NCI-H2029 treated with DMSO at 0.1 percent for 48 hours (cell line): ENCODE measurements around the gene EME1.
A peak's percentile ranks its signal among the peaks of the same experiment; 100 is the strongest.
"Not testable (repeated sequence)": the region's sequence is repeated elsewhere in the genome, so short reads cannot be mapped to it uniquely, and the experiment has no call there.

ENCODE experiments used
- DNase-seq: peaks from one replicate; lab custom pipeline; 2025; lab: John Stamatoyannopoulos, UW

EME1 gene, protein sequence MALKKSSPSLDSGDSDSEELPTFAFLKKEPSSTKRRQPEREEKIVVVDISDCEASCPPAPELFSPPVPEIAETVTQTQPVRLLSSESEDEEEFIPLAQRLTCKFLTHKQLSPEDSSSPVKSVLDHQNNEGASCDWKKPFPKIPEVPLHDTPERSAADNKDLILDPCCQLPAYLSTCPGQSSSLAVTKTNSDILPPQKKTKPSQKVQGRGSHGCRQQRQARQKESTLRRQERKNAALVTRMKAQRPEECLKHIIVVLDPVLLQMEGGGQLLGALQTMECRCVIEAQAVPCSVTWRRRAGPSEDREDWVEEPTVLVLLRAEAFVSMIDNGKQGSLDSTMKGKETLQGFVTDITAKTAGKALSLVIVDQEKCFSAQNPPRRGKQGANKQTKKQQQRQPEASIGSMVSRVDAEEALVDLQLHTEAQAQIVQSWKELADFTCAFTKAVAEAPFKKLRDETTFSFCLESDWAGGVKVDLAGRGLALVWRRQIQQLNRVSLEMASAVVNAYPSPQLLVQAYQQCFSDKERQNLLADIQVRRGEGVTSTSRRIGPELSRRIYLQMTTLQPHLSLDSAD

DNA sequence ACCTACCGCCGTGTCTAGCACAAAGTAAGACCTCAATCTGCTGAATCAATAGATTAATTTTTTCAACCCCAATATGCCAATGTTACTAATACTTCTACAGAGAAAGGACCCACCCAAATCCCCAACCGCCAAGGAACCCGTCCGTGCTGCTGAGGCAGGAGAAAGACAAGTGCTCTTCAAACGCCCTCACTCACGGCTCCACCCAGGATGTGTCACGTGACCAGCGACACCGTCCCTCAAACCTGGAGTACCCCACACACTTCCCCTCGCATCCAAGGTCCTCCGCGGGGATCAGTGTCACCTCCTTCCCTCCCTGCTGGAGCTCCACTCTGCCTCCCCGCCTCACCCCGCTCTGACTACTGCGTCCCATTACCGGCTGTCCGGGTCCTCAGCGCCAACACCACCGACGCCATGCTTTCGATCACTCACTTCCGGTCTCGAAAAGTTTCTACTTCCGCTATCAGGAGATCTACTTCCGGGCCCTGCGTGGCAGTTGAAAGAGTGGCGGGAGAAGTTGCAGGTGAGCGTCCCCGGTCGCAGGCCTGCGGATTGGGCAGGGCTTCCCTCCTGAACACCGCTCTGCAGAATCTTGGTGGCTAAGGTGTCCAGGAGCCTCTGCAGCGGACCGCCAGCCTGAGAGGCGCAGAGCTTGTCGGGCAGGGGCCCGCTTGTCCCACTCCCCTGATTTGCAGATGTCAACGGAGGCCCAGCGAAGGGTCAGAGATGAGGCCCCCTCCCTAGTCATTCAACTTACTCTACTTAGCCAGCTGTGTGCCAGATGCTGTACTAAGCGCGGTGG, at the start of gene EME1, which contains the start of gene MRPL27:
EME1 (plus strand) TSS at position 472 of the 799 bp plus-strand sequence. CDS start 1,980 bp downstream, outside the sequence.
MRPL27 (minus strand) TSS at position 427 of the 799 bp plus-strand sequence; CDS start at position 413, 14 bp downstream.
- peak; percentile 85 for DNase-seq

DNA sequence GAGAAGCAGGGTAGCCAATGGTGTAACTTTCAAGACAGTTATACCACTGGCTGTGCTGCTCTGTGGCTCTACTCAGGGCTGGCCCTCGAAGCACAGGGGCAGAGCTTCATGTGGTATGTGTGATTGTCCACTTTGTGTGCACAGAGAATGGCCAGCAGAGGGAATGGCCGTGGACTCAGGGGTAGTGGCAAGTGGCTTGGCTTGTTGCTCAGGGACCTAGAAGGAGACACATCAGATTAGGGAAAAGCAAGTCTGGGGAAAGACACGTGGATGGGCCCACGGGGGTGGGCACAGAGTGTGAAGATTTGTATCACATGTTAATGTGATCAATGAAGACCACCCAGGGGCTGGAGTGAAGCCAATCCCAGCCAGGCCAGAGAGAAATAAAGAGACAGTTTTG, 47.1 kb upstream of the EME1 start:
- no peak for DNase-seq

DNA sequence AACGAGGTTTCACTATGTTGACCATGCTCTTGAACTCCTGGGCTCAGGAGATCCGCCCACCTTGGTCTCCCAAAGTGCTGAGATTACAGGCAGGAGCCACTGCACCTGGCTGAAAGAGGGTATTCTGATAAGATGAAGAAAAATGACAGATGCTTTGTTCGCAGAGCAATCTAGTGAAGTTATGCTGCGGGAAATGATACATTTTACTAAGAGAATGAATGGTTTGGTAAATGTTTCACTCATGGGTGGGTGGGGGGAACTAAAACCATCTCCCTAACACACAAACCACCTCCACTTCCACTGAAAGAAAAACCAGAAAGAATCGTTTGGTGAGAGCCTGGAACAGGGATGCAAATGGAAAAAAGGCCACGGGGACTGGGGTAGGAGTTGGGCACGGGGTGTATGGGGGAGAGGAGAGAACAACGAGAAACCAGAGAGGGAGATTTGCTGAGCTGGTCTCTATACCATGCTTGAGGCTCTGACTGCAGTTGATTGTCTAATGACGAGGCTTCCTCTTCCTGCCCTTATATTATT, 46.1 kb upstream of the EME1 start:
- DNase-seq = no peak

DNA sequence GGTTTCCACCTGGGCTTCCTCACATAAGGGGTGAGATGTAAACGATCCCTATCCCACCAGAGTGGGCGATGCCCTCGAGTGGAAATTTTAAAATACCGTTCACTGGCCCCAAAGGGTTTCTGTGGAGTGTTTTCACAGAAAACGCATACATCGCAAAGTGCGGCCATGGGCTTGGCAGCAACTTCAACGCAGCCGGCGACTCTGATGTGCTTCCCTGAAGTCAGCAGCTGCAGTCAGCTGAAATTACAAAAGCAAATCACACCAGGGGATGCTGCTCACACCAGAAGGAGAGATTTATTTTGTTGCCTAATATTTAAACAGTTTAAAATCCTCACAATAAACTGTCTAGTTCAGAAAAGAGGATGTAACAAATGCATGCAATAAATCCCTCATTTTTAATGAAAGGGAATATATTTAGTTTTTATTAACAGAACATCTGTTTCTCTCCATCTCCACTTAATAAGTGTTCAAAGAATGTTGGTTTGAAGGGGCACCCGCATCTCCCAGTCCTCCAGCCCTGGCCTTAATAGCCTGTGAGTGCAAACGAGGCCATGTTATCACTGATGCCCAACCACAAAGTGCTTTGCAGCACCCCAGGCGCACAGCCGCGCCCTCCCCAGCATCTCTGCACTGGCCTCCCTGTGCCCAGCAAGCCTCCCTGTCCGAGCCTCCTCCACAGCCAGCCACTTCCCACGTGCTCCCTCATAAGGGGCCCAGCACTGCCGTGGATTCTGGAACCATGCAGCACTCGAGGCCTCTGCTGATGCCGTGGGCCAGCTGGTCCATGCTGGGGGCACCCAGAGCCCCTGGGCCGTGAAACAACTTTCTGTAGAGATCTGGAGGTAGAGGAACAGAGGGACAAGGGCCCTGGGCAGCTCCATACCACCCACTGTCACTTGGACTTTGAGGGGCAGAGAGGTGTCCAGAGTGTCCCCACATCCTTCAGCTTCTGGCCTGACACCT, 44.4 kb upstream of the EME1 start:
- no peak for DNase-seq

DNA sequence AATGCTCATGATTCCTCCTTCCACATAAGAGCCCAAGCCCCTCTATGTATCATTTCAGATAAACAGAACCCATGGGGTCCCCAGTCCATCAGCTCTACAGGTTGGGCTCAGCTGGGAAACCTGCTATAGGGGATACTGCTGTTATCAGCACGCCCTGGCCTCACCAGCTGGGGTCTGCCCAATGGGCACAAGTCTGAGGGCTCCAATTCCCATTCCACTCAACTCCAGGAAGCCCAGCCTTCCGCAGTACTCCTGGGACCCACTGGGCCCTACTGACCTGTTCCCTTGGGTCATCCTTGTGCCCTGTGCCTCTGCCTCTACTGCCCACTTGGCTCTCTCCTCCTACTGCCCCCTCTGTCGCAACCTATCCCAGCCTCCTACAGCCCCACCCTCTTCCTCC, 43.3 kb upstream of the EME1 start:
- DNase-seq = no peak

DNA sequence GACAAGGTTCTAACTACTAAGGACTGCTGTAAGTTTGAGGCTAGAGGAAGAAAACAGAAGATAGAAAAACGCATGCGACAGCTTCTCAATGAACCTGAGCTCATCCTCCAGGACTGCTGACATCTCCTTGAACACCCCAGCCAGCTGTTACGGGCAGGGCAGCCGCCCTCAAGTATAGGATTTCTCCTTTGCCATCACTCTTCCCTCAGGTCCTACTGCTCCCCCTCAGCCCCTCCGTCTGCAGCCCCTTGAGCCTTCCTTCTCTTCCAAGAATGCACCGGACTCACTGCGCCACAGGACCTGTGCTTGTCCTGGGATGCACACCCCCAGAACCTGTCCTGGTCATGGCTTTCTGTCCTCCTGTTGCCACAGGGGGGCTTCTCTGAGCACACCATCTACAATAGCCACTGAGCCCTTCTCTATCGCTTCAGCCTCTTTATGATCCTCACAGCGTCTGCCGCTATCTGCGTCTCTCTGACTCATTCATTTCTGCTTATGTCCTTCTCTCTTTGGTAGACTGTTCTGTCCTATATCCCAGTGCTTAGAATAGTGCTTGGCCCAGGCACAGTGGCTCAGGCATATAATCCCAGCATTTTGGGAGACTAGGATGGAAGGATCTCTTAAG, 42.8 kb upstream of the EME1 start:
- DNase-seq = no peak

DNA sequence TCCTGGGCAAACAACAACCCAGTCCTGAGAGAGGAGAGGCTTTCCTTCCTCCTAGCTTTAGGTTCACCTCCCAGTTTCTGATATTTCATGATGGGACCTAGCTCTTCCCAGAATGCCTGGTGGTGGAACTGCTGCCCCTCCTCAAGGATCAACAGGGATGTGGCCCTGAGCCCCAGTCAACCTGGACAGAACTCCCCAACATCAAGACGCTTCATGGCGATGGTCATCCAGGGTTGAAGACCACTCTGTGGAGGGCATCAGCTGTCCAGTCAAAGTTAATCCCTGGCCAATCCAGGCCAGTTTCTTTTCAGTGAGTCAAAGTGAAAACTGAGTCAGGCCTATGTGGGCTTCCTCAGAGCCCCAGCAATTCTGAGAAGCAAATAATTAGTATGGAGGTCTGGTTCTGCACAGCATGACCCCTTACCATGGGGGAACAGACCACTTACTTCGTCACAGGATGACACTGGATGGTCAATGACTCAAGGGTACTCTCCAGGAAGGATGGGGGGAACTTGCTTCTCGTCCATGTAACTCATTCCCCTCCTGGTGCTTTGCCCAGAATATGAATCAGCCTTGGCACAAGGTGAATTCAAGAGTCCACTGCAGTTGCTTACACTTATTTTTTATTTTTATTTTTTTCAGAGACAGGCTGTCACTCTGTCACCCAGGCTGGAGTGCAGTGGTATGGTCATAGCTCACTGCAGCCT, 41.8 kb upstream of the EME1 start:
- DNase-seq = no peak

DNA sequence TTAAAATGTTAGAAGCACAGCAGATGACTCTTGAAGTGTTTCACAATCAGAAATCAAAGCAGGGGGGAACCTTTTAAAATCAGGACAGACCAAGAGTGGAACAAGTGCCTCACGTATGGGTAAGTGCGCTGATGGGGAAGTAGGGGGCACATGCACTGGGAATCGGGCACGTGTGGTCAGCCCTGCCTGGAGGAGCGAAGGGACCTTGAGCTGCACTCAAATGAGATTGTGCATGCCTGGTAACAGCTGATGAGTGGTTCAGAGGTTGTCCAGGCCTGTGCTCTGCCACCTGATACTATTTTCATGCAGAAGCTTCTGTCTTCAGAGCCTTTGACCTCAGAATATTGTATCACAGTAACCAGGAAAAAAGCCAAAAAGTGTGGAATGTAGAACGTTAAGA, 40.8 kb upstream of the EME1 start:
- no peak for DNase-seq

DNA sequence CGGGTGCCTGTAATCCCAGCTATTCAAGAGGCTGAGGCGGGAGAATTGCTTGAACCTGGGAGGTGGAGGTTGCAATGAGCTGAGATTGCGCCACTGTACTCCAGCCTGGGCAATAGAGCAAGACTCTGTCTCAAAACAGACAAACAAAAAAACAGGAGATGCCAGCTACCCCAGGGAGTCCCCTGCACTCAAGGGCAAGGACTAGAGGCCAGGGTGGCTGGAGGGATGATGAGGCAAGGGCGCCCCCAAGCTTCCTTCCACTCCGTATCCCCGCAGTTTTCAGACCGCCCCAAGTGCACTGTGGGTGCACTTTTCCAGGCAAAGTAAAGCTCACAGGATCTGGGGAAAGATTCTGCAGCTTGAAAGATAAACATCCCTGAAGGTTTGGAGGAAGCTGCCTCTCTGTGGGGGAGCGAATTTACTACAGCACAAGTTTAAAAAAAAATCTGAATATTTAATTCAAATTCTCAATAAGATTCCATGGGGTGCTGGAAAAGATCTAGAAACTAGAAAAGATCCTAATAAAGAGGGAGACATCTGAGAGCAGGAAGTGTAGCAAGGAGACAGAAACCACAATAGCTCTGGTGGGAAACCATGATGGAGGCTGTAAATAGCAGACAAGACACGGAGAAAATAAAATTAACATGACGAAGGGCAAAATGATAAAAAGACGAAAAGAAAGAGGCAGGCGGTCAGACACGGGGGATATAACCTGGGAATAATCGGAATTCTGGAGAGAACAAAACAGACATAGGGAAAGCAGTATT, 39.6 kb upstream of the EME1 start:
- not testable (repeated sequence) for DNase-seq

DNA sequence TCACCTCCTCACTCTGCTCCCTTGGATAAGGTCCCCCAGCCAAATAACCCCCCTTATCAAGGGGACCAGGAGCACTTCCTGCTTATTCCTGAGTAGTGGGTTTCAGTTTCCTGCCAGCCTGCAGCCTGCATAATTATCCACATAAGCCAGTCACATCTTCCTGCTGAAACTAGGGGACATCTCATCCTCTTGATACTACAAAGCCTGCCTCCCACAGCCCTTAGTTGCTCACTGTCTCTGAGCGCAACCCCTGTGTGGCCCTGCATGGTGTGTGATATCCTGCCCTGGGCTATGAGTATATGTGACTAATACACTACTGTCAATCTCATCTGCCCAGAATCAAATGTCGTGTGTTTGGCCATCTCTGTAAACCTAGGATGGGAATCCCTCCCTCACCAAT, 35.1 kb upstream of the EME1 start:
- DNase-seq = no peak

DNA sequence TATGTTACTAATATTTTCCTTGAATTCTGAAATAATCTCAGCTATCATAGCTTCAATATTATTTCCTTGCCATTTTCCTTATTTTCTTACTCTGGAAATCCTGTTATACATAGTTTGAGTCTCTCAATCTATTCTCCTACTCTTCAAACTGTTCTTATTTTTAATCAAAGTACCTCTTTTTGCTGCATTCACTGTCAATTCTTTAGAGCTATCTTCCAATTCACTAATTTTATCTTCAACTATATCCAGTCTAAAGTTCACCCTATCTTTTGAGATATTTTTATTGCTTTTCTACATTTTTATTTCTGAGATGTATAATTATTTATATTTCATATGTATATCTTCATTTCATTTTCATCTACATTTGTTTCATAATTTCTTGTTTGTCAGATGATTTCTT, 34.4 kb upstream of the EME1 start:
- DNase-seq = no peak

DNA sequence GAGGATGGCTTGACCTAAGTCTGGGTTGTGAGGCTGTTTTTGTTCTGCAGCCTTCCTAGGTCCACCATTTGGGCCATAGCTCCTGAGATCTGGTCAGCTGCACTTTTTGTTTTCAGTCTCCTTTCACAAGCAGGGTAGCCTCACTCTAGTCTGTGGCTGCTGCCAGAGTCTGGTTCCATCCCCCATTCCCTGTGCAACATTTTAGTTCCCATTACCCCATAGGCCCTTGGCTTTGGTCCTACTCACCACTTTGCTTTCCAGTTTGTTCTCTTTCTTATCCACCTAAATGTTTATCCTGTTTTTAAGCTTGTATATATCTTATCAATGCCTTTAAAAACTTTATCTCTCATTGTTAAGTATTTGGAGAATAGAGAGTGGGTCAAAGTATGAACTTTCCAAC, 33.6 kb upstream of the EME1 start:
- DNase-seq = no peak

DNA sequence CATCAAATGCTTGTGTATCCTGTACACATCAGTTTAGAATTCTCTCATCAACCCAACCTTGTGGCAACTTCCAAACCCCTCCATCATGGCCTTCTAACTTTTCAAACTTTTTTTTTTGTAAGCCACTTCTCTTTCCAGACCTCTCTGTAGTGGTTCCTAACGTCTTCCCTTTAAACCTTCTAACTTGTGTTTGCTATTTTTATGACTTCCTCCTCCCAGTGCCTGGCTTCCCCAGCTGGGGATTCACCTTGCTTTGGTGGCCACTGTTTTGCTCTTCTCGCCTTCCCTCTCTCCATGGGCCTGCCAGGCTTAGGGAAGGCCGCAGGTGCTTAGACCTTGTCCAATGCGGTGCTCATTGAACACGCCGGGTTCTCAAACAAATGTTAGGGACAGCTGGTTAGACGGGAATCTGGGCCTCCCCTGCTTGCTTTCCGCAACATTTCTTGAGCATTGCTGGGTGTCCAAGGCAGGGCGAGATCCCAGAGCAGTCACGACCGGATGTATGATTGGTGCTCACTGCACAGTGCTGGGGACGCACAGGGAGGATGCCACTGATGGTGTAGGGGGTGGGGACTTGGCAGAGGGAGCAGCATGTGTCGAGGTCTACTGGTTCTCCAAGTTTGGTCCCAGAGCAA, 28.2 kb upstream of the EME1 start:
- no peak for DNase-seq

DNA sequence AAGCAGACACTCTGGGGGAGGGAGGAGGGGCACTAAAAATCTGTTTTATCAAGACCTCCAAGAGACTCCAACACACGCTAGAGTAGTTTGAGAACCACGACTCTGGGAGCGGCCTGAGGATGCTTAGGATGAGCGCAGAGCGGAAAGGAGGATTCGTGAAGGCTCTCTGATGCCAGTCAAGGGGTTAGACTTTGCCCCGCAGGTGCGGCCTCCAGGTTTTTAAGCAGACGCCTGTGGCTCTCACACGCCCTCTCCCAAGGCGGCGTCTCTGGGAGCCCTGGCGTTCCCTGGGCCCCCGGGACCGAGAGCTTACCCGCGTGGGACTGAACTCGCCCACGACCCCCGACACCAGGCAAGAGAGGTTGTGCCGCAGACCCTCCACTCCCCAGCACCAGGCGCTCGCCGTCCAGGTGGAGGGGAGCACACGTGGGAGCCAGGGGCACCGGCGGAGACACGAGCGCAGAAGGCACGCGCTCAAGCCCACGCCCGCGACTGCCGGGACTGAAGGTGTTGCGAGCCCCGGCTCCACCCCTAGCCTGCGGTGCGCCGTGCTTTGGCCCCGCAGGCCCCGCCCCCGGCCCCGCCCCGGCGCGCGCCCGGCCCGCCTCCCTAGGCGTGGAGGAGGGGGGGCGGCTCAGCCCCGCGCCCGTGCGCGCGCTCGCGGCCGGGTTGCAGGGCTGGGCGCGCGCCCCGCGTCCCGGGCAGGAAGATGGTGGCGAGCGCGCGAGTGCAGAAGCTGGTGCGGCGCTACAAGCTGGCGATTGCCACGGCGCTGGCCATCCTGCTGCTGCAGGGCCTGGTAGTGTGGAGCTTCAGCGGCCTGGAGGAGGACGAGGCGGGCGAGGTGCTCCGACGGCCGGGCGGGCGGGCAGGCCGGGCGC, 27.4 kb upstream of the EME1 start, which contains the start of gene XYLT2:
XYLT2 (plus strand) TSS at position 695 of the 881 bp plus-strand sequence; CDS start at position 710, 15 bp downstream.
- DNase-seq = peak; percentile 40

DNA sequence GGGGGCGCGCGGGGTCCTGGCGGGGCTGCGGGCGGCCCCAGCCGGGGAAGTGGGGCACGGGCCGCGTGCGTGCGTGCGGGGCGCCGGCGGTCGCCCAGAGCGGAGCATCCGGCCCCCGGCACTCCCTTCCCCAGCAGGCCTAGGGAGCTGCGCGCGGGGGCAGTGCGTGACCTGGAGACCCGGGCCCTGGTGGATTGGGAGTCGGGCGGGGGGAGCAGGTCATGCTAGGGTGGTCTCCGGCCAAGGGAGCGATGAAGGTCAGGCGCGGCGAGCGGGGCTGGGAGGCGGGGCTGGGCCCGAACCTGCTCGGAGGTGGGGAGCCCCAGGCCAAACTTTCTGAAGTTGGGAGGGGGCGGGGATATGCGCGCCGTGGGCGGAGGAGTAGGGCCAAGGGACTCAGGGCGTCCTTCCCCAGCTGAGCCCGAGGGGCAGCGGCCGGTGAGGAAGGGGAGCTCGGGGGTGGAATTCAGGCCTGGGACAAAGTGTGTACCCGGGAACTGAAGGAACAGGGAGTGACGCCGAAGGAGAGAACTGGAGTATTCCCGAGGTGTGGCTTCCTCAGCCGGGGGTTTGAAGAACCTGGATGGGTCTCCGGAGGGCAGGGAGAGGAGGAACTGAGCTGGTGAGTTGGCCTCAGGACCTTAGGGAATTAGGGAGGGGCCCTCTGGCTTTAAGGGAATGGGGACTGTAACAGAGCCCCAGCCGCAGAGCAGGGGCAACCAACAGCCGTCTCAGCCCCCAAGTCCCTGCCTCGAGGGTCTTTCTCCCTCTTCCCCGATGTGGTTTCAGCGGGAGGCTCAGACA, 26.5 kb upstream of the EME1 start:
- DNase-seq = no peak

DNA sequence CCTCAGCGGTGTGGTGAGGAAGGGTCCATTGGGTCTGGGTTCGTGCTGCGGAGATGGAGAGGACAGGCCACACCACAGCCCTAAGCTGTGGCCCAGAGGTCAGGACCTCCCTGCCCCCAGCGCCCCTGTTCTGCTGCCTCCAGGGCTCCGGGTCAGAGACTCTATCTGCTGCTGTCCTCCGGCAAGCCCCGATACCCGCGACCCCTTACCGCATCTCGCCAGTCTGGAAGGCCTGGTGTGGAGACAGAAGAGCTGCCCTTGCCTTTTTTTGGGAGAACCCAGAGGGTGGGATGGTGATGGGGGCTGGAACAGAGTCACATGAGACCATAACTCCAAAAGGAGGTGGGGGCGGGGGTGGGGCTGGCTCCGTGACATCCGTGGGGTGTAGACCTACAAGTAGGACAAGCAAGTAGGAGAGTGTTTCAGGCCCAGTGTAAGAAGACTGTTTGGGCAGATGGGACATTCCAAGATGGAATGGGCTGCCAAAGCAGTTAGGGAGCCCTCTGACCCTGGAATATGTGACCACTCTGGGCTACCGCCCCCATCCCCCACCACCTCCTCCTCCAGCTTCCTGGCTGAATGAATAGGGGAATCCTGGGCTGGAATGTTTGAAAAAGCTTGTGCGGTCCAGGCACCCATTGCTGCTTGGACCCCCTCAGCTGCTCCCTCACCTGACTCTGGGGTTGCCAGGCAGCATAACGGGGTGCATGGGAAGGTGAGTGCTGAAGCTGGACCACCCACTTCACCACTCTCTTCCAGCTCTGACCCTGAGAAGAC, 25.7 kb upstream of the EME1 start:
- DNase-seq = no peak
